ENCODE results near the gene CHRNA7. TPM values are rescaled to one million over a fixed set of nuclear protein-coding genes. Genes with fewer than 3 reads are reported as not detected.
"Not testable (repeated sequence)": the region's sequence is repeated elsewhere in the genome, so short reads cannot be mapped to it uniquely, and the experiment has no call there.

Gene CHRNA7
- total and polyA plus RNA-seq, 2 donors (not counting 1 experiment from before 2014, with no cell fraction given): 0.17 to 0.62 TPM

DNA sequence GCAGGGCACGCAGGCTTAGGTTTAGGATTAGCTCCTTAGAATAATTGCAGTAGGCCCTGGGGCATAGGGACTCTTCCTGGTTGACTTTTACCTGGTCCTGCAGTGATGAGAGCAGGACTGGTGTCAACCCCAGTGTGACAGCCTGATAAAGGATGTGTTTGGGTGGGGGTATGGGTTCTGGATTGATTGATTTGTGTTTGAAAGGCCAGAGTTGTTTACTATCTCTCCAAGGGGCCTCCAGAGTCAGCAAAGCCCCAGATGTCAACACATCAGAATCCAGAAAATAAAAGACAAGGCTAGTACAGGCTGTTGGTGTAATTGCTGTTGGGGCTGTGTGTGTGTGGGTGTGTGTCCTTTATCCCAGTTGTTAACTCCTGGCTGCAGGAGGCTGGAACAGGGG, 122.3 kb downstream of the CHRNA7 start:
- Histone ChIP-seq H3K4me1 (ENCODE audit: control insufficient read depth, extremely low read depth, insufficient read depth, low read length) (no peaks in the 10 kb centered on the region), H3K4me3 (replicated peaks in 1 of 4; ENCODE audit: control extremely low read depth in 1 of 4, insufficient read depth in 1 of 4, low read depth in 3 of 4, low read length in 4 of 4) (no peak overlapping the region), H3K79me2 (ENCODE audit: control insufficient read depth, insufficient read depth, low read length) (no peaks in the 10 kb centered on the region), H3K27ac (ENCODE audit: insufficient read depth, low read length) (no peak overlapping the region), H3K4me2 (ENCODE audit: extremely low read depth, insufficient read depth, low read length) (no peak overlapping the region), H3K36me3 (ENCODE audit: control insufficient read depth, insufficient read depth, low read length) (no peaks in the 10 kb centered on the region), H4K20me1 (ENCODE audit: control insufficient read depth, extremely low read depth, insufficient read depth, low read length) (no peaks in the 10 kb centered on the region), H3K9me3 (ENCODE audit: control insufficient read depth, insufficient read depth, low read depth, low read length) (no peaks in the 10 kb centered on the region), H3K9ac (ENCODE audit: insufficient read depth, low read length) (no peak overlapping the region), H3K27me3 (ENCODE audit: control insufficient read depth, insufficient read depth, low read length) (no peaks in the 10 kb centered on the region), H2AFZ (ENCODE audit: low read length) (no peak overlapping the region)
- DNase-seq (ENCODE audit: low read depth in 2 of 2): no peak
- TF ChIP-seq CTCF (conservative IDR thresholded peaks at IDR 0.05 in 1 of 2, IDR thresholded peaks at IDR 0.05 in 1 of 2; ENCODE audit: low read depth in 1 of 2, low read length in 2 of 2) (no peak), EZH2 (IDR thresholded peaks at IDR 0.05; ENCODE audit: low read length, missing control alignments) (no peak)

DNA sequence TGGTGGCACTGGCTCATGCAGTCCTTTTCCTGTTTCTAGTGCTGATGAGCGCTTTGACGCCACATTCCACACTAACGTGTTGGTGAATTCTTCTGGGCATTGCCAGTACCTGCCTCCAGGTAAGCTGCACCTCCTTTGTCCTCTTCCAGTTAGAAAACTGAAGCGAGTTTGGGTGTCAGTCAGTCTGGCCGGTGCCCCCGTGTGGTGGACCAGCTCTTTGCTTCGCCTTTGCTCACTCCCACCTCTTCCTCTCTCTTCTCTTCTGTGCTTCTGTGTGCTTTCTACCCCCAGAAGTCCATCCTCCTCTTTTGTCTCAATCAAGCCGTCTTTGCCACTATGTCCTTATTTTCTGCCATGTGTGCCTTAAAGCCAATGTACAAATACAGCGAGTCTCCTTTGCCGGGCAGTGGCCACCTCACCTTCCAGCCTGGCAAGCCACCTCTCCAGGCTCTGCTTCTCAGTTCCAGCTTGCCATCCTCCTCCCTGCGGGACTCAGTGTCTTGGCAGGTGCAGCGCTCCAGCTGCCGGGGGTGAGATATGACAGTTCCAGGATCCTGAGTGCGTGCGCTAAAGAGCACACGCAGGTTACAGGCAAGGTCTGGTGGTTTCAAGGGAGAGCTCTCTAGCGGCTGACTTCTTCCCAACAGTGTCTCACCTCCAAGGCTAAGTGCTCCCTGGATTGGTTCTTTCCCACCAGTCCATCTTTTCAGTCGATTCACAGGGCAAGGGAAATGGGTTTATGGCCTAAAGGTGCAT, 123.7 kb downstream of the CHRNA7 start:
- not testable (repeated sequence) for H3K36me3 ChIP-seq (ENCODE audit: control insufficient read depth, insufficient read depth, low read length); H3K27ac ChIP-seq (ENCODE audit: insufficient read depth, low read length); H2AFZ ChIP-seq (ENCODE audit: low read length); H3K27me3 ChIP-seq (ENCODE audit: control insufficient read depth, insufficient read depth, low read length); H3K4me2 ChIP-seq (ENCODE audit: extremely low read depth, insufficient read depth, low read length); H4K20me1 ChIP-seq (ENCODE audit: control insufficient read depth, extremely low read depth, insufficient read depth, low read length); H3K79me2 ChIP-seq (ENCODE audit: control insufficient read depth, insufficient read depth, low read length); H3K9ac ChIP-seq (ENCODE audit: insufficient read depth, low read length); H3K9me3 ChIP-seq (ENCODE audit: control insufficient read depth, insufficient read depth, low read depth, low read length); H3K4me3 ChIP-seq (replicated peaks in 1 of 4; ENCODE audit: control extremely low read depth in 1 of 4, insufficient read depth in 1 of 4, low read depth in 3 of 4, low read length in 4 of 4); H3K4me1 ChIP-seq (ENCODE audit: control insufficient read depth, extremely low read depth, insufficient read depth, low read length); DNase-seq (ENCODE audit: low read depth in 2 of 2)

DNA sequence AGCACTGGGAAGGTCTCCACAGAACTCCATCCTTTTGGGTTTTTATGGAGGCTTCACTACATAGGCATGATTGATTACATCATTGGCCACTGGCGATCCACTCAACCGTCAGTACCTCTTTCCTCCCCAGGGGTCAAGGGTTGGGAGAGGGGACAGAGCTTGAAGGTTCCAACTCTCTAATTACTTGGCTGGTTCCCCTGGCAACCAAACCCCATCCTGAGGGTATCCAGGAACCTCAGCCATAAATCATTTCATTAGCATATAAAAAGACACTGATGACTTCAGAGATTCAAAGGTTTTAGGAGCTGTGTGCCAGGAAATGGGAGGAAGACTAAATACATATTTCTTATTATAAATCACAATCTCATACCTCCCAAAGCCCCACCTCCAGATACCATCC, 131.8 kb downstream of the CHRNA7 start:
- not testable (repeated sequence) for H2AFZ ChIP-seq (ENCODE audit: low read length); H4K20me1 ChIP-seq (ENCODE audit: control insufficient read depth, extremely low read depth, insufficient read depth, low read length); DNase-seq (ENCODE audit: low read depth in 2 of 2); H3K79me2 ChIP-seq (ENCODE audit: control insufficient read depth, insufficient read depth, low read length); H3K4me2 ChIP-seq (ENCODE audit: extremely low read depth, insufficient read depth, low read length); H3K4me1 ChIP-seq (ENCODE audit: control insufficient read depth, extremely low read depth, insufficient read depth, low read length); H3K36me3 ChIP-seq (ENCODE audit: control insufficient read depth, insufficient read depth, low read length); H3K27ac ChIP-seq (ENCODE audit: insufficient read depth, low read length); H3K4me3 ChIP-seq (replicated peaks in 1 of 4; ENCODE audit: control extremely low read depth in 1 of 4, insufficient read depth in 1 of 4, low read depth in 3 of 4, low read length in 4 of 4); H3K9ac ChIP-seq (ENCODE audit: insufficient read depth, low read length); H3K27me3 ChIP-seq (ENCODE audit: control insufficient read depth, insufficient read depth, low read length); H3K9me3 ChIP-seq (ENCODE audit: control insufficient read depth, insufficient read depth, low read depth, low read length)

DNA sequence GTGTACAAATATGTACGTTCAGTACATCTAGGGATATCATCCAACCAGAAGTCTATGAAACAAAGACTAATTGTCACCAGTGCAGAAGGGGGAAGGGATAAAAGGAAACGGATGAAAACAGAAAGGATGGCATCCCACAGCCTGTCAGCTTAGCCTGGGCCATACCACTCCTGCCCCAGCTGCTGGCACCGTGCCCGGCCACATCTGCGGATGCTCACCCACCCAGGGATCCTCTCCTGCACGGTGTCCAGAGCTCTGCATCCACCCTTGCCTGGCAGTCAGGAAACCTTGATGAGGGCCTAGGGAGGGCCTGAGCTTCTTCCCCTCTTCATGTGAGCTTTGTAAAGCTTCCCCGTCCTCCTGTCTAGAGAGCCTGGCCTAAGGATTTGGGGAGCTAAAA, 133.8 kb downstream of the CHRNA7 start:
- not testable (repeated sequence) for H3K4me2 ChIP-seq (ENCODE audit: extremely low read depth, insufficient read depth, low read length); DNase-seq (ENCODE audit: low read depth in 2 of 2)

DNA sequence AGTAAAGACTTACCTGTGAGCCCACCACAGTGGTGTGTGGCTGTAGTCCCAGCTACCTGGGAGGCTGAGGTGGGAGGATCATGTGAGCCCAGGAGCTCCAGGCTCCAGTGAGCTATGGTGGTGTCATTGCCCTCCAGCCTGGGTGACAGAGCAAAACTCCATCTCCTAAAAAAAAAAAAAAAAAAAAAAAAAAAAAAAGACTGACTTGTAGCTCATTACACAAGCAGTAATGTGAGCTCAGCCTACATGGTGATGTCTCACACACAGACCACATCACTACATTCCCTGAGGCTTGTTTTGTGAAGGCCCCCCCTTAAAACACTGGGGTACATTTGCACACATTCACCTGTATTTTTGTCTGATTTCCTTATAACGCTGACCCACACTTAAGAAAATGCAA, 134.4 kb downstream of the CHRNA7 start:
- not testable (repeated sequence) for H2AFZ ChIP-seq (ENCODE audit: low read length); H3K4me2 ChIP-seq (ENCODE audit: extremely low read depth, insufficient read depth, low read length); H3K79me2 ChIP-seq (ENCODE audit: control insufficient read depth, insufficient read depth, low read length); H4K20me1 ChIP-seq (ENCODE audit: control insufficient read depth, extremely low read depth, insufficient read depth, low read length); H3K27me3 ChIP-seq (ENCODE audit: control insufficient read depth, insufficient read depth, low read length); H3K36me3 ChIP-seq (ENCODE audit: control insufficient read depth, insufficient read depth, low read length); H3K4me1 ChIP-seq (ENCODE audit: control insufficient read depth, extremely low read depth, insufficient read depth, low read length); DNase-seq (ENCODE audit: low read depth in 2 of 2); H3K4me3 ChIP-seq (replicated peaks in 1 of 4; ENCODE audit: control extremely low read depth in 1 of 4, insufficient read depth in 1 of 4, low read depth in 3 of 4, low read length in 4 of 4); H3K27ac ChIP-seq (ENCODE audit: insufficient read depth, low read length); H3K9me3 ChIP-seq (ENCODE audit: control insufficient read depth, insufficient read depth, low read depth, low read length); H3K9ac ChIP-seq (ENCODE audit: insufficient read depth, low read length)

More for the DNA sequence above, 133.8 kb downstream of the CHRNA7 start:
- not testable (repeated sequence) for H2AFZ ChIP-seq (ENCODE audit: low read length); H3K4me3 ChIP-seq (replicated peaks in 1 of 4; ENCODE audit: control extremely low read depth in 1 of 4, insufficient read depth in 1 of 4, low read depth in 3 of 4, low read length in 4 of 4); H3K4me1 ChIP-seq (ENCODE audit: control insufficient read depth, extremely low read depth, insufficient read depth, low read length); H3K36me3 ChIP-seq (ENCODE audit: control insufficient read depth, insufficient read depth, low read length); H3K27ac ChIP-seq (ENCODE audit: insufficient read depth, low read length); H3K9ac ChIP-seq (ENCODE audit: insufficient read depth, low read length); H3K79me2 ChIP-seq (ENCODE audit: control insufficient read depth, insufficient read depth, low read length); H3K9me3 ChIP-seq (ENCODE audit: control insufficient read depth, insufficient read depth, low read depth, low read length); H3K27me3 ChIP-seq (ENCODE audit: control insufficient read depth, insufficient read depth, low read length); H4K20me1 ChIP-seq (ENCODE audit: control insufficient read depth, extremely low read depth, insufficient read depth, low read length)

- H2AFZ ChIP-seq (ENCODE audit: low read length); H3K4me2 ChIP-seq (ENCODE audit: extremely low read depth, insufficient read depth, low read length); H3K27ac ChIP-seq (ENCODE audit: insufficient read depth, low read length); H3K27me3 ChIP-seq (ENCODE audit: control insufficient read depth, insufficient read depth, low read length); H4K20me1 ChIP-seq (ENCODE audit: control insufficient read depth, extremely low read depth, insufficient read depth, low read length); H3K79me2 ChIP-seq (ENCODE audit: control insufficient read depth, insufficient read depth, low read length); H3K36me3 ChIP-seq (ENCODE audit: control insufficient read depth, insufficient read depth, low read length); H3K4me3 ChIP-seq (replicated peaks in 1 of 4; ENCODE audit: control extremely low read depth in 1 of 4, insufficient read depth in 1 of 4, low read depth in 3 of 4, low read length in 4 of 4); H3K4me1 ChIP-seq (ENCODE audit: control insufficient read depth, extremely low read depth, insufficient read depth, low read length); H3K9ac ChIP-seq (ENCODE audit: insufficient read depth, low read length); DNase-seq (ENCODE audit: low read depth in 2 of 2); H3K9me3 ChIP-seq (ENCODE audit: control insufficient read depth, insufficient read depth, low read depth, low read length): not testable (repeated sequence)
Observed at GRCh38 chr15:32165775-32166174, 135.5 kb downstream of the CHRNA7 start.

All from fibroblast of lung (primary cell).